Measurements from ENCODE around the gene PRDM10. TPM values are rescaled to one million over a fixed set of nuclear protein-coding genes. Genes with fewer than 3 reads are reported as not detected.

Gene PRDM10
- total RNA-seq, 4 donors from 2014 or later = 5.1 to 8.6 (median 7.6) TPM

DNA sequence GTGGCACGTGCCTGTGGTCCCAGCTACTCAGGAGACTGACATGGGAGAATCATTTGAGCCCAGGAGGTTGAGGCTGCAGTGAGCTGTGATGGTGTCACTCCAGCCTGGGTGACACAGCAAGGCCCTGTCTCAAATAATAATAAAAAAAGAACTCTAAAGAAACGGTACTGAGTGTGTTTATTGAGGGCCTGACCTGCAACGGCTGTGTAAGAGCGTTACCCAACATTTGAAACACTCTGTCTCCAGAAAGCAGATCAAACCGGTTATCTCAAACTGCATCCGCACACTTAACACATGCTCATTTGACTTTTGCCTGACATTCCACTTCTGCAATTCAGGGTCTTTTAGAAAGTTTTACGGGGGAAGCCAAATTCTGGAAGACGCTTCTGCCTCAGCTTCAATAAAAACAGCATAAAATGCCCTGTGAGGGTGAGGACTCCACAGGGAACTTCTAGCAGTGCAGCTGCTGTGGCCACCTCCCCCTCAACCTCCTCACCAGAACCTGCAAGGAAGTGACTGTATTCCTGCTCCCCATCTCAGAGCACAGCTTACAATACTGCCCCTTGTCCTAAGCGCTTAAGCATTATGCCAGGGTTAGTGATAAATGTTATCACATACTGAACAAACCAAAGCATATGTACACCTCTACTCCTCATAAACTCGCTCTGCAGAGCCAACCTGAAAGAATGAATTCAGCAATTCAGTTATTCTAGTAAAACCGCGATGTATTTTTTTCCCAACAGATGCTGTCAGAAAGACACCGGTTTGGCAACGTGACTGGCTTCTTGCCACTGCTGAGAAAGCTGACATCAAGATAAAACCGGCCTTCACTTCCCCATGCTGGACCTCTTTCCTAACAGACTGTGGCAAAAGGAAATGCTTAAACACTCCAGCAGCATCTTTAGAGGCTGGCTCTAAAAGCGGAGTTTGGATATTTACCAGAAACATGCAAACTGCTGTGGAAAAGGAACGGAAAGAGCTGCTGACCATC, 52.2 kb downstream of the PRDM10 start:
- no peaks in the 10 kb centered on the region for H3K27me3 ChIP-seq
- WGBS = 60% methylated on average over 17 of the region's 17 CpGs
- TF ChIP-seq POLR2A (IDR thresholded peaks at IDR 0.05; ENCODE audit: low read depth) = no peak
- no peak for TF ChIP-seq POLR2AphosphoS5 (IDR thresholded peaks at IDR 0.05)
- no peak for TF ChIP-seq CTCF (IDR thresholded peaks at IDR 0.05)
- TF ChIP-seq EP300 (IDR thresholded peaks at IDR 0.05) = no peak
- H3K4me3 ChIP-seq = no peak overlapping the region
- H3K4me1 ChIP-seq = peaks cover 0 to 3% (median 0%) of the 10 kb centered on the region in 4 donors
- H3K36me3 ChIP-seq = peaks cover 4 to 24% (median 15%) of the 10 kb centered on the region in 4 donors
- no peak for DNase-seq (ENCODE audit: extremely low spot score)
- H3K9me3 ChIP-seq = no peaks in the 10 kb centered on the region
- H3K27ac ChIP-seq (replicated peaks in 1 of 4) = peak overlapping the region in 2 of 4 donors; percentile 9 to 16
- intact Hi-C loops (cut with DNase I) = no loop called here

DNA sequence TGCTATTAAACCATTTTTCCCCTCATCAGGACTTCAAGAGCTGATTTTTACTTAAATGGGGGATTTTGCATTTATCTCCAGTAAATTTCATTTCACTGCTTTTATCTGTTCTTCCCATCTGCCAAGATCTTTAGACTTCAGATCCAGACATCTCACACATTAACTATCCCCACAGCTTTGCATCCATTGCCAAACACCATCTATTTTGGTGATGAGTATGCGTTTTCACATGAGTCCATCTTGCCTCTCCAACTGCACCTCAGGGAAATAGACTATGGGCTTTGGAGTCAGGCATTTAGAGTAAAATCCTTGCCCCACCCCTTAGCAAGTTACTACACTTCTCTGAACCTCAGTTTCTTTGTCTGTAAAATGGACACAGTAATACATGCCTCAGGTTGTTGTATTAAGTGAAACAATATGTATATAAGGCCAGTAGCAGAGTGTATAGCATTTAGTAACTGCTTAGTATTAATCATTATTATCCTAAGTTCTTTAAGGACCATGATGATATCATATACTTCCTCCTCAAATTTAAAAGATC, 53.6 kb downstream of the PRDM10 start:
- Histone ChIP-seq H3K9me3 (no peaks in the 10 kb centered on the region), H3K4me1 (peaks cover 0 to 3% (median 0%) of the 10 kb centered on the region in 4 donors), H3K36me3 (peaks cover 5 to 36% (median 24%) of the 10 kb centered on the region in 4 donors), H3K27me3 (no peaks in the 10 kb centered on the region), H3K4me3 (no peak overlapping the region), H3K27ac (replicated peaks in 1 of 4) (no peak overlapping the region)
- no peak for DNase-seq (ENCODE audit: extremely low spot score)
- intact Hi-C loops (cut with DNase I) = no loop called here
- WGBS = 87% methylated on average over 1 of the region's 1 CpG
- TF ChIP-seq EP300 (IDR thresholded peaks at IDR 0.05) (no peak), POLR2A (IDR thresholded peaks at IDR 0.05; ENCODE audit: low read depth) (no peak), CTCF (IDR thresholded peaks at IDR 0.05) (no peak), POLR2AphosphoS5 (IDR thresholded peaks at IDR 0.05) (no peak)

GRCh38 chr11:129947474-129947873, 55.2 kb downstream of the PRDM10 start:
- H3K27ac ChIP-seq (replicated peaks in 1 of 4) = no peak overlapping the region
- 83% methylated on average over 5 of the region's 5 CpGs for WGBS
- H3K27me3 ChIP-seq = no peaks in the 10 kb centered on the region
- no peak for DNase-seq (ENCODE audit: extremely low spot score)
- H3K9me3 ChIP-seq = no peaks in the 10 kb centered on the region
- H3K4me1 ChIP-seq = peaks cover 0 to 3% (median 0%) of the 10 kb centered on the region in 4 donors
- H3K36me3 ChIP-seq = peaks cover 10 to 45% (median 31%) of the 10 kb centered on the region in 4 donors
- intact Hi-C loops (cut with DNase I) = no loop called here
- no peak overlapping the region for H3K4me3 ChIP-seq
- no peak for TF ChIP-seq POLR2AphosphoS5 (IDR thresholded peaks at IDR 0.05)
- TF ChIP-seq EP300 (IDR thresholded peaks at IDR 0.05) = no peak
- no peak for TF ChIP-seq POLR2A (IDR thresholded peaks at IDR 0.05; ENCODE audit: low read depth)
- no peak for TF ChIP-seq CTCF (IDR thresholded peaks at IDR 0.05)

DNA sequence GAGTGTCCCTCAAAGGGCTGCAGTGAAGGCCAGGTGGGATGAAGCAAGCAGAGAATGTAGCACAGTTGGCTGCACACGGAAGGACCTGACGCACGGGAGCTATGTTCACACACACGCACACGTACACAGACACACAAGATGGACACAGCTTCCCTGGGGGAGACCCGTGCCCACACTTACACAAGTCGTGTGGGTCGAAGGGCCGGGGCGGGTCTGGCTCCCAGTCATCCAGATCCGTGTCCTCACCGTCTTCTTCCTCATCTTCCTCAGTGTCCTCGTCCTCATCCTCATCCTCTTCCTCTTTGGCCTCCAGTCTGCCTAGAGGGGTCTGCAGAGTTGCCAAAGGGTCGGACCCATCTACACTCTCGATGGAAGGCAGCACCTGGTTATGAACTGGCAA, 55.7 kb downstream of the PRDM10 start:
- TF ChIP-seq POLR2AphosphoS5 (IDR thresholded peaks at IDR 0.05) (no peak), POLR2A (IDR thresholded peaks at IDR 0.05; ENCODE audit: low read depth) (no peak), EP300 (IDR thresholded peaks at IDR 0.05) (no peak), CTCF (IDR thresholded peaks at IDR 0.05) (no peak)
- Histone ChIP-seq H3K4me3 (no peak overlapping the region), H3K9me3 (no peaks in the 10 kb centered on the region), H3K27me3 (no peaks in the 10 kb centered on the region), H3K36me3 (peaks cover 10 to 50% (median 36%) of the 10 kb centered on the region in 4 donors), H3K27ac (replicated peaks in 1 of 4) (no peak overlapping the region), H3K4me1 (peaks cover 0 to 3% (median 0%) of the 10 kb centered on the region in 4 donors)
- intact Hi-C loops (cut with DNase I) = no loop called here
- WGBS = 97% methylated on average over 15 of the region's 15 CpGs
- no peak for DNase-seq (ENCODE audit: extremely low spot score)
